Smooth muscle cell (in vitro differentiated cells): ENCODE measurements around the gene TNS2. TPM values are rescaled to one million over a fixed set of nuclear protein-coding genes. Genes with fewer than 3 reads are reported as not detected.

ENCODE experiments used
- DNase-seq: peaks from one replicate; lab custom pipeline; 2025; ENCODE audit not compliant: unreplicated experiment; lab: John Stamatoyannopoulos, UW
- H2AFZ ChIP-seq: fragments of 200-600 bp; sonication (generic); 2 replicates; pipeline ENCODE4 v1.6.0; 2016; ENCODE audit warnings: antibody characterized with exemption, low read depth, mild to moderate bottlenecking
- H3F3A ChIP-seq: fragments of 200-600 bp; sonication (generic); 2 replicates; pipeline ENCODE4 v1.6.0; 2017; ENCODE audit warnings: antibody characterized with exemption, low read depth
- H3K27ac ChIP-seq: fragments of 200-600 bp; sonication (generic); 2 replicates; pipeline ENCODE4 v1.5.1; 2016; ENCODE audit warnings: low read depth, mild to moderate bottlenecking
- H3K27me3 ChIP-seq: fragments of 200-600 bp; sonication (generic); 2 replicates; pipeline ENCODE4 v1.6.1; 2016; ENCODE audit warnings: low read depth, mild to moderate bottlenecking
- H3K36me3 ChIP-seq: fragments of 200-600 bp; sonication (generic); 2 replicates; pipeline ENCODE4 v1.5.1; 2016; ENCODE audit warnings: low read depth
- H3K4me1 ChIP-seq: fragments of 200-600 bp; sonication (generic); 2 replicates; pipeline ENCODE4 v1.5.1; 2016; ENCODE audit warnings: low read depth
- H3K4me2 ChIP-seq: fragments of 200-600 bp; sonication (generic); 2 replicates; pipeline ENCODE4 v1.6.0; 2016; ENCODE audit warnings: mild to moderate bottlenecking
- H3K4me3 ChIP-seq: fragments of 200-600 bp; sonication (generic); 2 replicates; pipeline ENCODE4 v1.5.1; 2016; ENCODE audit warnings: mild to moderate bottlenecking
- H3K79me2 ChIP-seq: fragments of 200-600 bp; sonication (generic); 2 replicates; pipeline ENCODE4 v1.6.0; 2016; ENCODE audit warnings: low read depth, mild to moderate bottlenecking
- H3K9ac ChIP-seq: fragments of 200-600 bp; sonication (generic); 2 replicates; pipeline ENCODE4 v1.6.0; 2016; ENCODE audit warnings: low read depth
- H3K9me3 ChIP-seq: fragments of 200-600 bp; sonication (generic); replicated peaks from 2 replicates; pipeline ENCODE4 v1.5.1; 2016; ENCODE audit warnings: low read depth
- H4K20me1 ChIP-seq: fragments of 200-600 bp; sonication (generic); 2 replicates; pipeline ENCODE4 v1.6.0; 2016; ENCODE audit warnings: low read depth
- WGBS: methylation state at CpG from one replicate; pipeline ENCODE4 v1.1.7; 2016; ENCODE audit warnings: low lambda C conversion rate; 5-methylcytosine and 5-hydroxymethylcytosine counted together
- polyA plus RNA-seq: library from polyadenylated mRNA; unstranded; fragments of >200 nt; fragmentation: Nextera tagmentation; extraction: Ambion mirVana; gene quantifications from 2 replicates; pipeline ENCODE4 v1.2.1, GENCODE V29; 2016
- total RNA-seq: library from RNA; depleted of rRNA; stranded (reverse); fragments of >200 nt; gene quantifications from 2 replicates; pipeline ENCODE4 v1.2.3, GENCODE V29; 2014
- TF ChIP-seq, protein P1 (sequence below): fragments of 200-600 bp; sonication (generic); IDR thresholded peaks from 2 replicates; pipeline ENCODE4 v1.5.1; 2017; ENCODE audit warnings: borderline replicate concordance, mild to moderate bottlenecking, antibody characterized with exemption; ENCODE audit not compliant: insufficient read depth, poor library complexity, severe bottlenecking

The TNS2 gene
- total and polyA plus RNA-seq, 2 experiments from 2014 or later: 9.3 to 17.4 TPM

DNA sequence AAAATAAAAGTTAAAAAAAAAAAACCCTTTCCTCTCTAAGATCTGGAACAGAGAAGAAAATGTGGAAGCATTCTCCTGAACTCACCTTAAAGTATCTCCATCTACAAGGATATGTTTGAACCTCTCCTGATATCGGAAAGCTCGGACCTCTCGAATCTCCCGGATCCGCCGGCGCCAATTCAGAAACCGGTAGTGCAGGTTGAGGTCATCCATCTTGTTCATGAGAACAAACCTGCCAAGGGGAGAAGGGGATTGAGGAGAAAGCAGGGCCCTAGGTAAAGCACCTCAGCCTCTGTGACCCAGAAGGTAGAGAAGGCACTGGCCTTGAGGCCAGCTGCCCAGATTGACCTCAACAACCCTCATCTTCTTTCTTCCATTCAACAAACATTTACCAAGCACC is 27.2 kb downstream of the TNS2 start:
- DNase-seq: no peak
- Histone ChIP-seq H3K9ac (no peak overlapping the region), H4K20me1 (peaks cover 32% of the 10 kb centered on the region), H3K4me3 (no peak overlapping the region), H3K36me3 (no peaks in the 10 kb centered on the region), H3K9me3 (no peaks in the 10 kb centered on the region), H3K4me2 (no peak overlapping the region), H3K4me1 (peaks cover 8% of the 10 kb centered on the region), H3K79me2 (peaks cover 19% of the 10 kb centered on the region), H3K27ac (no peak overlapping the region), H3F3A (peaks cover 8% of the 10 kb centered on the region), H2AFZ (no peak overlapping the region), H3K27me3 (no peaks in the 10 kb centered on the region)
- WGBS: 97% methylated on average over 8 of the region's 8 CpGs
- TF ChIP-seq, protein P1, sequence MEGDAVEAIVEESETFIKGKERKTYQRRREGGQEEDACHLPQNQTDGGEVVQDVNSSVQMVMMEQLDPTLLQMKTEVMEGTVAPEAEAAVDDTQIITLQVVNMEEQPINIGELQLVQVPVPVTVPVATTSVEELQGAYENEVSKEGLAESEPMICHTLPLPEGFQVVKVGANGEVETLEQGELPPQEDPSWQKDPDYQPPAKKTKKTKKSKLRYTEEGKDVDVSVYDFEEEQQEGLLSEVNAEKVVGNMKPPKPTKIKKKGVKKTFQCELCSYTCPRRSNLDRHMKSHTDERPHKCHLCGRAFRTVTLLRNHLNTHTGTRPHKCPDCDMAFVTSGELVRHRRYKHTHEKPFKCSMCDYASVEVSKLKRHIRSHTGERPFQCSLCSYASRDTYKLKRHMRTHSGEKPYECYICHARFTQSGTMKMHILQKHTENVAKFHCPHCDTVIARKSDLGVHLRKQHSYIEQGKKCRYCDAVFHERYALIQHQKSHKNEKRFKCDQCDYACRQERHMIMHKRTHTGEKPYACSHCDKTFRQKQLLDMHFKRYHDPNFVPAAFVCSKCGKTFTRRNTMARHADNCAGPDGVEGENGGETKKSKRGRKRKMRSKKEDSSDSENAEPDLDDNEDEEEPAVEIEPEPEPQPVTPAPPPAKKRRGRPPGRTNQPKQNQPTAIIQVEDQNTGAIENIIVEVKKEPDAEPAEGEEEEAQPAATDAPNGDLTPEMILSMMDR: no peak

DNA sequence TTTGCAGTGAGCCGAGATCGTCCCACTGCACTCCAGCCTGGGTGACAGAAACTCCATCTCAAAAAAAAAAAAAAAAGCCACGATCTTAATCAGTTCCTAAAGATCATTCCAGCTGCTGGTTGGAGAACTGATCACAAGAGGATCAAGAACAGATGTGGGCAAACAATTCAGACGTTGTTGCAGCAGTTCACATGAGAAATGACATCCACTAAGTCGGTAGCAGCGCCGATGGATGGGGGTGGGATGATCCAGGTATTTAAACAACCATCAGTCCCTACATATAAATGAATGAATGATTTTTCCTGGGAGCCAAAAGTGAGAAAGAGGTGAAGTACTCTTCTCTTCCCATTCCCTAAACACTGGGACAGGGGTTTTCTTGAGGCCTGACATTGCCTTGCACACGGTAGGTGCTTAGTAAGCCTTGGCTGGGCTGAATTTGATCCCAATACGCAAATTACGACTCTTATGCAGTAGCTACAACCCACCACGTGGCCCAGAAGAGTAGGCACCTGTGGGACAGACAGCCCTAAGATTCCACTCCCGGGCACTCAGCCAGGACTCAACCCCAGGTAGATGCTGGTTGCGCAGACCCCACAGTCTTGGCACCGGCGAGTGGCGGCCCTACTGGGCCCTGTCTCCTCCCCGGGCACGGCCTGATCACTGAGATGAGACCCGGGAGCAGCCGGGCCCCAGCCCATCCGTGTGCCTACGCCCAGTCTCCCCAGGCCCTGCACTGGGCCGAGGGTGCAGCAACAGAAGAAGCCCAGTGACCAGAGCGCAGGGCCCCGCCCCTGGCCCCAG is 28.8 kb downstream of the TNS2 start:
- Histone ChIP-seq H3K79me2 (peaks cover 19% of the 10 kb centered on the region), H3K9me3 (no peaks in the 10 kb centered on the region), H2AFZ (no peak overlapping the region), H3K27me3 (no peaks in the 10 kb centered on the region), H4K20me1 (peaks cover 26% of the 10 kb centered on the region), H3K4me1 (peaks cover 8% of the 10 kb centered on the region), H3F3A (peaks cover 8% of the 10 kb centered on the region), H3K4me3 (peak overlapping the region; percentile 75), H3K4me2 (peak overlapping the region; percentile 85), H3K9ac (peak overlapping the region; percentile 76), H3K27ac (peak overlapping the region; percentile 81), H3K36me3 (no peaks in the 10 kb centered on the region)
- no peak for DNase-seq
- TF ChIP-seq, protein P1: no peak
- WGBS: 24% methylated on average over 23 of the region's 25 CpGs

DNA sequence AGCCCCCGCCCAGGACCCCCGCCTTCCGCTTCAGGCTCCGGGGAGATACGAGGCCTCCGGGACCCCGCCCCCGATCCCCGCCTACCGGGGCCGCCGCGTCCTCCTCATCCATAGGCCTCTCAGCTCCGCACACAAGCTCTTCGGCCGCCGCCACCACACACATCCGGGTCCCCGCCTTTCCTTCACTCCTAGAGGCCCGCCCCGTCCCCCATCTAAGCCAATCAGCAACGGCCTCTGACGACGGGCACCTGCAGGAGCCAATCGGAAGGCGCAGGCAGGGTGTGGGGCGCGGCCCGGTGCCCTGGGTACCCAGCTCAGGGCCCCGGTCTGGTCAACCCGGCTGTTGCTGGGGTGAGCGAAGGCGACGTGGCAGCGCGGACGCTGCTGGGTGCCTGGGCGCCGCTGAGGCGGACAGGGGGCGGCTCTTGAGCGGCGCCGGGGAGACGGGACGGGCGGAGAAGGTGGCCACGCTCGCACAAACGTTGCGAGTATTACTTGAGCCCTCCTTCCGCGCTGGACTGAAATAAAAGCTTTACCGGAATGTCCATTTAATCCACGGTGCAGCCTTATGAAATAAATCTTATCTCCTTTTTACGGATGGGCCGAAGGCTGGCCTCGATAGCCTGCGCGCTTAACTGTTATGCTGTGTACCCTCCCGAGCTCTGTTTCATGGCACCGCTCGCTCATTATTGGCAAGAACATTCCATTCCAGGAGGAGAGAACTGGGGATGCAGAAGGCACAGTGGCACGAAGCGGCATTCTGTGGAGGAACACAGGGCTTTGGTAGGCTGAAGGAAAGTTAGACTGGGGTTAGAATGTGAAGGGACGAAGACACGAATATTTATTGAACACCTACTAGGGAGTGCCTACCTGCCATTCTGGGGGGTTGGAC is 29.6 kb downstream of the TNS2 start, which contains the start of gene SPRYD3:
Gene SPRYD3, minus strand, starts transcription at position 165 of the 892 bp plus-strand sequence. Its CDS starts 57 bp downstream, at position 108.
- Histone ChIP-seq H2AFZ (peak within 1 kb of the TSS; percentile 81), H3K9ac (peak within 1 kb of the TSS; percentile 76), H3K9me3 (no peaks in the 10 kb centered on the region), H3K27ac (peak within 1 kb of the TSS; percentile 81), H3K27me3 (no peaks in the 10 kb centered on the region), H3K36me3 (no peaks in the 10 kb centered on the region), H4K20me1 (peaks cover 19% of the 10 kb centered on the region), H3K79me2 (peaks cover 19% of the 10 kb centered on the region), H3K4me1 (peaks cover 8% of the 10 kb centered on the region), H3K4me2 (peak within 1 kb of the TSS; percentile 85), H3K4me3 (peak within 1 kb of the TSS; percentile 75), H3F3A (peaks cover 8% of the 10 kb centered on the region)
- peak; percentile 94 for DNase-seq
- TF ChIP-seq, protein P1: no peak
- 4% methylated on average over 52 of the region's 67 CpGs for WGBS
